ENCODE measurements around the gene HMCN2.
A peak's percentile ranks its signal among the peaks of the same experiment; 100 is the strongest.

The HMCN2 gene

DNA sequence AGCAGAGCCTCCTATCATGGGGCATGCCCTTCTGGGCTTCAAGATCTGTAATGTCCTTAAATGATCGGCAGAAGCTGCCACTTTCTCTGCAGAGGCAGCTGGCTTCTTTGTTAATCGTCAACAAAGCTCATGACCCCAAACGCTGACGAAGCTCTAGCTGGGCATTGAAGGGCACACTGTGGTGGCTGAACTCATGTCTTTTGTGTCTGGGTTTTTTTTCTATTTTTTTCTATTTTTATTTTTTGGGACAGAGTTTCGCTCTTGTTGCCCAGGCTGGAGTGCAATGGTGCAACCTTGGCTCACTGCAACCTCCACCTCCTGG lies 114.0 kb downstream of the HMCN2 start:
- H3K4me3 ChIP-seq (ENCODE audit: low read length) = no peak overlapping the region
- DNase-seq (ENCODE audit: low read depth) = no peak
- TF ChIP-seq, protein P1, sequence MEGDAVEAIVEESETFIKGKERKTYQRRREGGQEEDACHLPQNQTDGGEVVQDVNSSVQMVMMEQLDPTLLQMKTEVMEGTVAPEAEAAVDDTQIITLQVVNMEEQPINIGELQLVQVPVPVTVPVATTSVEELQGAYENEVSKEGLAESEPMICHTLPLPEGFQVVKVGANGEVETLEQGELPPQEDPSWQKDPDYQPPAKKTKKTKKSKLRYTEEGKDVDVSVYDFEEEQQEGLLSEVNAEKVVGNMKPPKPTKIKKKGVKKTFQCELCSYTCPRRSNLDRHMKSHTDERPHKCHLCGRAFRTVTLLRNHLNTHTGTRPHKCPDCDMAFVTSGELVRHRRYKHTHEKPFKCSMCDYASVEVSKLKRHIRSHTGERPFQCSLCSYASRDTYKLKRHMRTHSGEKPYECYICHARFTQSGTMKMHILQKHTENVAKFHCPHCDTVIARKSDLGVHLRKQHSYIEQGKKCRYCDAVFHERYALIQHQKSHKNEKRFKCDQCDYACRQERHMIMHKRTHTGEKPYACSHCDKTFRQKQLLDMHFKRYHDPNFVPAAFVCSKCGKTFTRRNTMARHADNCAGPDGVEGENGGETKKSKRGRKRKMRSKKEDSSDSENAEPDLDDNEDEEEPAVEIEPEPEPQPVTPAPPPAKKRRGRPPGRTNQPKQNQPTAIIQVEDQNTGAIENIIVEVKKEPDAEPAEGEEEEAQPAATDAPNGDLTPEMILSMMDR (IDR thresholded peaks at IDR 0.05; ENCODE audit: insufficient read depth, low read depth, low read length, missing control alignments) = no peak

DNA sequence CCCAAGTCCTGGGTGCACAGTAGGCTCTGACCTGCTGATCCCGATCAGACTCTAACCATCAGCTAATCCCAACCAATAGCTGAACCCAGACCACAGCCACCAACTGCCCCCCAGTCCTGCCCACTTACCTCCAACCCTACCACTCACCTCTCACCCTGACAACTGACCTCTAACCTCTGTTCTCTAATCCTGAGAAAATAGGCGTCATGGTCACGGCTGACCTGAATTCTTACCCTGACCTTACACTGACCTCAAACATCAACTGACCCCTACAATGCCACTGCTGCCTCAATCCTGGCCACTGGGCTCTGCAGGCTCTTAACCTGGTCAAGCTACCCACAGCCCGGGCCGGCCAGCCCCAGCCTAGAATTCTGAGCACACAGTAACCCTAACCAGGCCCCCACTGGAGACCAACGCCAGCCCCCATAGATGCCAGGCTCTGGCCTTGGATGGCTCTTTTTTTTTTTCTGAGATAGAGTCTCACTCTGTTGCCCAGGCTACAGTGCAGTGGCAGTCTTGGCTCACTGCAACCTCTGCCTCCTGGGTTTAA lies 115.4 kb downstream of the HMCN2 start:
- TF ChIP-seq, protein P1 (IDR thresholded peaks at IDR 0.05; ENCODE audit: insufficient read depth, low read depth, low read length, missing control alignments) = no peak
- H3K4me3 ChIP-seq (ENCODE audit: low read length) = no peak overlapping the region
- DNase-seq (ENCODE audit: low read depth) = no peak

DNA sequence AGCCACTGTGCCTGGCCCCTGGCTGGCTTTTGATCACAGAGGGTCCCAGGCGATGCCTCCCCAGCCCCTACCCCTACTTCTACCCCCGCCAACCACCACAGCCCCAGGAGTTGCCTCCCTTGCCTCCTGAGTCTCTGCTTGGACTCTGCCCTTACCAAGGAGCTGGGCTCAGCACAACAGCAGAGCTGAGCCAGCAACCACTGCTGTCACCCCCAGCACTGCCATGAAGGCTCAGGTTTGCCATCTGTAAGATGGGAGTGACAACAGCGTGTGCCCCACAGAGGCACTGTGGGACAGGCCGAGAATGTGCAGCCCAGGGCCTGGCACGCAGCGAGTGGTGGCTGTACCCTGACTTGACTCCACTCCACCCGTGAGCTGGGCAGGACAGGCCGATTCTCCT lies 116.1 kb downstream of the HMCN2 start:
- DNase-seq (ENCODE audit: low read depth) = no peak
- no peak overlapping the region for H3K4me3 ChIP-seq (ENCODE audit: low read length)
- TF ChIP-seq, protein P1 (IDR thresholded peaks at IDR 0.05; ENCODE audit: insufficient read depth, low read depth, low read length, missing control alignments) = no peak

DNA sequence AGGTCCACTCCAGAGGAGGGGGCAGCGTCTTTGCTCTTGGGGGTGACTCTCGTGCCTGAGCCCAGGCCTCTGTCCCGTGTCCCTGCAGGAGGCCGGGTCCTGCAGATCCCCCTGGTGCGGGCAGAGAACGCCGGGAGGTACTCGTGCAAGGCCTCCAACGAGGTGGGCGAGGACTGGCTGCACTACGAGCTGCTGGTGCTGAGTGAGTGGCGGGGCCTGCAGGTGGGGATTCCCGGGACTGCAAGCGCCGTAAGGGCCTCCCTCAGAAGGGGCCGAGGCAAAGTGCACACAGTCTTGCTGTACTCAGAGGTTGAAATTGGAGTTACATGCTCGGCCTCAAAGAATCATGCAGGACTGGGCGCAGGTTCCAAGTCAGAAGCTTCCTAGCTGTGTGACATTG lies 116.5 kb downstream of the HMCN2 start:
- TF ChIP-seq, protein P1 (IDR thresholded peaks at IDR 0.05; ENCODE audit: insufficient read depth, low read depth, low read length, missing control alignments) = no peak
- H3K4me3 ChIP-seq (ENCODE audit: low read length) = no peak overlapping the region
- DNase-seq (ENCODE audit: low read depth) = no peak

DNA sequence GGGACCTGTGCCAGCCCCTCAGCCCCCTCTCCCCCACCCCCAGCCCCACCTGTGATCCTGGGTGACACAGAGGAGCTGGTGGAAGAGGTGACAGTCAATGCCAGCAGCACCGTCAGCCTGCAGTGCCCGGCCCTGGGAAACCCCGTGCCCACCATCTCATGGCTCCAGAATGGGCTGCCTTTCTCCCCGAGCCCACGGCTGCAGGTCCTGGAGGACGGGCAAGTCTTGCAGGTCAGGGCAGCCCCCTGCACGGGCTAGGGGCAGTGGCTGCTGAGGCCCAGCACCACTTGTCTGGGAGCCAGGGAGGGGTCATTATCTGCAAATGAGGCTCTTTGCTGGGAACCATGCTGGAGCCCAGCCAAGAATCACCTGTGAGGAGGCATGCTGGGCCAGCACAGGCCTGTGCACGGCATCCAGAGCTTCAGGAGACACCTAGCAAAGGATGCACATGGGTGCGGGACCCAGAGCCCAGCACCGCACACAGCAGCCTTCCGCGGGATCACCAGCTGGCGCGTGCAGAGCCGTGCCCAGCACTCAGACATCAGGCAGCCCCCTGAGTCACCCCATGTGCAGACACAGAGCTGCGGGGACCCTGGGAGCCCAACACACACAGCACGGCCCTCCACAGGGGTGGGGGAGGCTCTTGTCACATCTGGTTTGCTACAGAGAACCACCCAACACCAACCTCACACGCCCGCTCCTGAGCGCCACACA lies 117.2 kb downstream of the HMCN2 start:
- TF ChIP-seq, protein P1 (IDR thresholded peaks at IDR 0.05; ENCODE audit: insufficient read depth, low read depth, low read length, missing control alignments) = no peak
- DNase-seq (ENCODE audit: low read depth) = peak; percentile 34
- H3K4me3 ChIP-seq (ENCODE audit: low read length) = no peak overlapping the region

DNA sequence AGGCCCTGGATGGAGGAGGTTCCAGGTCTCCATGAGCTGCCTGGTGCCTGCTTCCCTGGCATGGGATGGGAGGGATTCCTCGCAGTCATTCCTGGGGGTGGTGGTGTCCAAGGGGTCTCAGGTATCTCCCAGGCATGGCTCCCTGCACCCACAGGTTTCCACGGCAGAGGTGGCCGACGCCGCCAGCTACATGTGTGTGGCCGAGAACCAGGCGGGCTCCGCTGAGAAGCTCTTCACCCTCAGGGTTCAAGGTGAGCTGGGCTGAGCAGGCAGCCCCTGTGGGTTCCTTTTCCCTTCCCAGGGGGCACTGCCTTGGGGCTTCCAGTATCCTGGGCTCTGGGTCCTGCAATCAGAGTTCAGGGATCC lies 117.8 kb downstream of the HMCN2 start:
- no peak for DNase-seq (ENCODE audit: low read depth)
- H3K4me3 ChIP-seq (ENCODE audit: low read length) = no peak overlapping the region
- TF ChIP-seq, protein P1 (IDR thresholded peaks at IDR 0.05; ENCODE audit: insufficient read depth, low read depth, low read length, missing control alignments) = no peak

All from epithelial cell of esophagus (primary cell).